HepG2 (cell line): ENCODE measurements around the gene MEG3. TPM values are rescaled to one million over a fixed set of nuclear protein-coding genes. Genes with fewer than 3 reads are reported as not detected.

ENCODE experiments used
- CEBPG ChIP-seq: IDR thresholded peaks from 2 replicates; pipeline ENCODE4 v1.6.1; 2016
- DPF2 ChIP-seq: sonication (generic); formaldehyde crosslinking; IDR thresholded peaks from 2 replicates; pipeline ENCODE4 v1.4.0; 2020; ENCODE audit warnings: mild to moderate bottlenecking, low read depth, missing genetic modification reagents, borderline replicate concordance
- GPN1 ChIP-seq: sonication (generic); formaldehyde crosslinking; IDR thresholded peaks from 2 replicates; pipeline ENCODE4 v1.5.1; 2020; ENCODE audit warnings: missing genetic modification reagents, borderline replicate concordance
- HNRNPL ChIP-seq: fragments of 200-400 bp; formaldehyde crosslinking; IDR thresholded peaks from 2 replicates; pipeline ENCODE4 v1.6.1; 2017; ENCODE audit warnings: mild to moderate bottlenecking, low read depth, low read length
- IKZF1 ChIP-seq: fragments of 450-650 bp; IDR thresholded peaks from 2 replicates; pipeline ENCODE4 v1.7.1; 2016
- KLF16 ChIP-seq, 2 experiments: sonication (generic) in 1 of 2; formaldehyde crosslinking in 1 of 2; IDR thresholded peaks; 2 replicates each; pipeline versions ENCODE4 v1.6.1 to v1.8.0; 2016 to 2023; ENCODE audit warnings: missing genetic modification reagents in 2 of 2, missing compliant biosample characterization in 1 of 2
- MBD4 ChIP-seq: IDR thresholded peaks from 2 replicates; pipeline ENCODE4 v1.6.1; 2012; ENCODE audit warnings: low read length, inconsistent platforms, borderline replicate concordance
- MTF1 ChIP-seq: sonication (generic); formaldehyde crosslinking; IDR thresholded peaks from 2 replicates; pipeline ENCODE4 v1.5.0; 2020; ENCODE audit warnings: missing genetic modification reagents
- NPAS2 ChIP-seq: sonication (generic); formaldehyde crosslinking; IDR thresholded peaks from 2 replicates; pipeline ENCODE4 v1.8.0; 2022; ENCODE audit warnings: mild to moderate bottlenecking, missing genetic modification reagents, borderline replicate concordance
- PHF8 ChIP-seq: sonication (generic); formaldehyde crosslinking; IDR thresholded peaks from 2 replicates; pipeline ENCODE4 v1.5.0; 2020; ENCODE audit warnings: missing genetic modification reagents
- SRSF1 ChIP-seq: fragments of 200-400 bp; formaldehyde crosslinking; optimal IDR thresholded peaks from 2 replicates; pipeline ENCODE3; 2017; ENCODE audit warnings: mild to moderate bottlenecking, low read depth, low read length, moderate library complexity
- U2AF1 ChIP-seq: fragments of 200-400 bp; formaldehyde crosslinking; optimal IDR thresholded peaks from 2 replicates; pipeline ENCODE3; 2017; ENCODE audit warnings: mild to moderate bottlenecking, low read depth, low read length
- YEATS2 ChIP-seq: sonication (generic); formaldehyde crosslinking; IDR thresholded peaks from 2 replicates; pipeline ENCODE4 v1.4.0; 2020; ENCODE audit warnings: missing genetic modification reagents, borderline replicate concordance
- ZFYVE20 ChIP-seq: sonication (generic); formaldehyde crosslinking; IDR thresholded peaks from 2 replicates; pipeline ENCODE4 v1.8.0; 2023; ENCODE audit warnings: low read depth, mild to moderate bottlenecking, moderate library complexity, missing genetic modification reagents, borderline replicate concordance
- ZIK1 ChIP-seq: sonication (generic); formaldehyde crosslinking; IDR thresholded peaks from 2 replicates; pipeline ENCODE4 v1.5.0; 2020; ENCODE audit warnings: mild to moderate bottlenecking, low read depth, missing genetic modification reagents, borderline replicate concordance
- ZMYM4 ChIP-seq: sonication (generic); formaldehyde crosslinking; IDR thresholded peaks from 2 replicates; pipeline ENCODE4 v1.8.1; 2023; ENCODE audit warnings: mild to moderate bottlenecking, missing genetic modification reagents
- ZNF234 ChIP-seq: sonication (generic); formaldehyde crosslinking; conservative IDR thresholded peaks from 2 replicates; pipeline ENCODE4 v1.5.1; 2020; ENCODE audit warnings: mild to moderate bottlenecking, missing genetic modification reagents
- ZNF282 ChIP-seq: fragments of 450-650 bp; IDR thresholded peaks from 2 replicates; pipeline ENCODE4 v1.6.1; 2018; ENCODE audit not compliant: partially characterized antibody
- ZNF557 ChIP-seq: sonication (generic); formaldehyde crosslinking; IDR thresholded peaks from 2 replicates; pipeline ENCODE4 v1.4.0; 2020; ENCODE audit warnings: missing genetic modification reagents
- ZNF720 ChIP-seq: sonication (generic); formaldehyde crosslinking; IDR thresholded peaks from 2 replicates; pipeline ENCODE4 v1.4.0; 2020; ENCODE audit warnings: missing genetic modification reagents
- ZZZ3 ChIP-seq: sonication (generic); formaldehyde crosslinking; IDR thresholded peaks from 2 replicates; pipeline ENCODE4 v1.4.0; 2020; ENCODE audit warnings: missing genetic modification reagents, mild to moderate bottlenecking, borderline replicate concordance
- polyA plus RNA-seq, 8 experiments: library from polyadenylated mRNA; depleted of rRNA in 3 of 8; stranded (reverse) in 7 of 8; unstranded in 1 of 8; fragments of >200 nt; fragmentation: Illumina TruSeq in 4 of 8; extraction: Trizol in 4 of 8; gene quantifications; 2 replicates each; pipeline versions ENCODE4 v1.2.1 to v1.2.3, GENCODE V29; 2011 to 2016; ENCODE audit warnings: low read depth in 4 of 8, missing spikeins in 1 of 8, mixed read lengths in 1 of 8; ENCODE audit not compliant: insufficient read depth in 1 of 8
- total RNA-seq, 5 experiments: library from RNA; depleted of rRNA; stranded (reverse); fragments of >200 nt; fragmentation: Illumina TruSeq; extraction: Trizol; gene quantifications; 2 replicates each; pipeline ENCODE4 v1.2.3, GENCODE V29; 2016; ENCODE audit warnings: low read depth in 1 of 5
- TF ChIP-seq, protein P1 (sequence below): sonication (generic); formaldehyde crosslinking; conservative IDR thresholded peaks from 2 replicates; pipeline ENCODE4 v1.8.0; 2022; ENCODE audit warnings: missing genetic modification reagents
- TF ChIP-seq, protein P2 (sequence below): sonication (generic); formaldehyde crosslinking; IDR thresholded peaks from 2 replicates; pipeline ENCODE4 v1.5.0; 2020; ENCODE audit warnings: missing genetic modification reagents, mild to moderate bottlenecking, borderline replicate concordance
- TF ChIP-seq, protein P3 (sequence below): sonication (generic); formaldehyde crosslinking; conservative IDR thresholded peaks from 2 replicates; pipeline ENCODE4 v1.4.0; 2020; ENCODE audit warnings: missing genetic modification reagents
- TF ChIP-seq, protein P4 (sequence below): sonication (generic); formaldehyde crosslinking; IDR thresholded peaks from 2 replicates; pipeline ENCODE4 v1.5.1; 2020; ENCODE audit warnings: missing genetic modification reagents, mild to moderate bottlenecking, borderline replicate concordance
- TF ChIP-seq, protein P5 (sequence below): sonication (generic); formaldehyde crosslinking; IDR thresholded peaks from 2 replicates; pipeline ENCODE4 v1.4.0; 2020; ENCODE audit warnings: missing genetic modification reagents

The MEG3 gene
- total and polyA plus RNA-seq, 2 of the 13 experiments (the other 11 are each of a cell fraction or from before 2014, with no cell fraction given), result 0.17 TPM; not detected in 1

DNA sequence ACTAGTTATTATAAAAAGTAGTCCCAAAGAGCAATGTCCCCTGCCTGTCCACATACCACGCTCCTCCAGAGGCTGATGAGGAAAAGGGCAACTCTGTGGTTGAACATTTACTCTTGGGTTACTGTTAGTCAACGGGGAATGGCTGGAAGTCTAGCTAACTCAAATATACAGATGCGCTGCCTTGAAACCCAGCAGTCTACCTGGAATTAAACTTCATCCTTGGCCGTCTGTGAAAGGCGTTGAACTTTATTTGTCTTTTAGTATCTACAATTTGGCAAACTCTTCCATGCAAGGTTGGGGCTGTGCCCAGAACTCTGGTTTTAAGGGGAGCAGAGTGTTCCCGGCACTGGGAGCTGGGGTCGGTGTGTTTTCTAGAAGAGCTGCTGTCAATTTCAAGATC lies 3.9 kb upstream of the MEG3 start (continued):
- TF ChIP-seq ZFYVE20 (CRISPR knock-in tag), result no peak
- TF ChIP-seq, protein P1, sequence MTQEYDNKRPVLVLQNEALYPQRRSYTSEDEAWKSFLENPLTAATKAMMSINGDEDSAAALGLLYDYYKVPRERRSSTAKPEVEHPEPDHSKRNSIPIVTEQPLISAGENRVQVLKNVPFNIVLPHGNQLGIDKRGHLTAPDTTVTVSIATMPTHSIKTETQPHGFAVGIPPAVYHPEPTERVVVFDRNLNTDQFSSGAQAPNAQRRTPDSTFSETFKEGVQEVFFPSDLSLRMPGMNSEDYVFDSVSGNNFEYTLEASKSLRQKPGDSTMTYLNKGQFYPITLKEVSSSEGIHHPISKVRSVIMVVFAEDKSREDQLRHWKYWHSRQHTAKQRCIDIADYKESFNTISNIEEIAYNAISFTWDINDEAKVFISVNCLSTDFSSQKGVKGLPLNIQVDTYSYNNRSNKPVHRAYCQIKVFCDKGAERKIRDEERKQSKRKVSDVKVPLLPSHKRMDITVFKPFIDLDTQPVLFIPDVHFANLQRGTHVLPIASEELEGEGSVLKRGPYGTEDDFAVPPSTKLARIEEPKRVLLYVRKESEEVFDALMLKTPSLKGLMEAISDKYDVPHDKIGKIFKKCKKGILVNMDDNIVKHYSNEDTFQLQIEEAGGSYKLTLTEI (CRISPR knock-in tag), result no peak
- TF ChIP-seq ZIK1, result no peak
- no peak for TF ChIP-seq ZZZ3 (CRISPR knock-in tag)
- no peak for TF ChIP-seq KLF16 (CRISPR knock-in tag; IDR thresholded peaks at IDR 0.05)
- TF ChIP-seq, protein P2, sequence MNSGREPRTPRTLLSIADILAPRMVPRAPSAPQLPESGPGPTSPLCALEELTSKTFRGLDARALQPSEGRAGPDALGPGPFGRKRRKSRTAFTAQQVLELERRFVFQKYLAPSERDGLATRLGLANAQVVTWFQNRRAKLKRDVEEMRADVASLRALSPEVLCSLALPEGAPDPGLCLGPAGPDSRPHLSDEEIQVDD (CRISPR knock-in tag), result no peak
- TF ChIP-seq ZNF282, result no peak
- no peak for TF ChIP-seq SRSF1
- 0 out of 2 replicates have a peak, but pooled peaks have one; percentile 12 for TF ChIP-seq ZMYM4 (CRISPR knock-in tag)
- TF ChIP-seq ZNF557, result no peak
- no peak for TF ChIP-seq ZNF234 (CRISPR knock-in tag)
- TF ChIP-seq IKZF1, result no peak
- TF ChIP-seq HNRNPL, result 0 out of 2 replicates have a peak, but pooled peaks have one; percentile 26
- no peak for TF ChIP-seq GPN1 (CRISPR knock-in tag)
- TF ChIP-seq, protein P3, sequence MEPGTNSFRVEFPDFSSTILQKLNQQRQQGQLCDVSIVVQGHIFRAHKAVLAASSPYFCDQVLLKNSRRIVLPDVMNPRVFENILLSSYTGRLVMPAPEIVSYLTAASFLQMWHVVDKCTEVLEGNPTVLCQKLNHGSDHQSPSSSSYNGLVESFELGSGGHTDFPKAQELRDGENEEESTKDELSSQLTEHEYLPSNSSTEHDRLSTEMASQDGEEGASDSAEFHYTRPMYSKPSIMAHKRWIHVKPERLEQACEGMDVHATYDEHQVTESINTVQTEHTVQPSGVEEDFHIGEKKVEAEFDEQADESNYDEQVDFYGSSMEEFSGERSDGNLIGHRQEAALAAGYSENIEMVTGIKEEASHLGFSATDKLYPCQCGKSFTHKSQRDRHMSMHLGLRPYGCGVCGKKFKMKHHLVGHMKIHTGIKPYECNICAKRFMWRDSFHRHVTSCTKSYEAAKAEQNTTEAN, result no peak
- TF ChIP-seq NPAS2 (CRISPR knock-in tag), result no peak
- TF ChIP-seq YEATS2 (CRISPR knock-in tag), result no peak
- no peak for TF ChIP-seq ZNF720 (CRISPR knock-in tag)
- no peak for TF ChIP-seq MBD4
- TF ChIP-seq, protein P4, sequence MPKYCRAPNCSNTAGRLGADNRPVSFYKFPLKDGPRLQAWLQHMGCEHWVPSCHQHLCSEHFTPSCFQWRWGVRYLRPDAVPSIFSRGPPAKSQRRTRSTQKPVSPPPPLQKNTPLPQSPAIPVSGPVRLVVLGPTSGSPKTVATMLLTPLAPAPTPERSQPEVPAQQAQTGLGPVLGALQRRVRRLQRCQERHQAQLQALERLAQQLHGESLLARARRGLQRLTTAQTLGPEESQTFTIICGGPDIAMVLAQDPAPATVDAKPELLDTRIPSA (CRISPR knock-in tag), result no peak
- TF ChIP-seq DPF2 (CRISPR knock-in tag), result peak; percentile 33; the same call in 1 of the 2 replicates
- TF ChIP-seq, protein P5, sequence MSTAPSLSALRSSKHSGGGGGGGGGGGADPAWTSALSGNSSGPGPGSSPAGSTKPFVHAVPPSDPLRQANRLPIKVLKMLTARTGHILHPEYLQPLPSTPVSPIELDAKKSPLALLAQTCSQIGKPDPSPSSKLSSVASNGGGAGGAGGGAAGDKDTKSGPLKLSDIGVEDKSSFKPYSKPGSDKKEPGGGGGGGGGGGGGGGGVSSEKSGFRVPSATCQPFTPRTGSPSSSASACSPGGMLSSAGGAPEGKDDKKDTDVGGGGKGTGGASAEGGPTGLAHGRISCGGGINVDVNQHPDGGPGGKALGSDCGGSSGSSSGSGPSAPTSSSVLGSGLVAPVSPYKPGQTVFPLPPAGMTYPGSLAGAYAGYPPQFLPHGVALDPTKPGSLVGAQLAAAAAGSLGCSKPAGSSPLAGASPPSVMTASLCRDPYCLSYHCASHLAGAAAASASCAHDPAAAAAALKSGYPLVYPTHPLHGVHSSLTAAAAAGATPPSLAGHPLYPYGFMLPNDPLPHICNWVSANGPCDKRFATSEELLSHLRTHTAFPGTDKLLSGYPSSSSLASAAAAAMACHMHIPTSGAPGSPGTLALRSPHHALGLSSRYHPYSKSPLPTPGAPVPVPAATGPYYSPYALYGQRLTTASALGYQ, result no peak
- peak; percentile 15; the same call in 1 of the 2 replicates for TF ChIP-seq PHF8 (CRISPR knock-in tag)
- TF ChIP-seq U2AF1, result no peak
- 0 out of 2 replicates have a peak, but pooled peaks have one; percentile 34 for TF ChIP-seq CEBPG (CRISPR knock-in tag)
- no peak for TF ChIP-seq MTF1 (CRISPR knock-in tag)
